Calu3 (cell line): Measurements from ENCODE around the gene PLEKHA5. TPM values are rescaled to one million over a fixed set of nuclear protein-coding genes. Genes with fewer than 3 reads are reported as not detected.

ENCODE experiments used
- BruUV-seq: library from RNA; stranded (reverse); fragments of 400-500 nt; replicated peaks from 2 replicates; lab custom pipeline; 2021; lab: Mats Ljungman, UMichigan
- CTCF ChIA-PET: fragments of 300-600 bp; sonication (Branson Sonifier 250); formaldehyde crosslinking; loops from one replicate; lab custom pipeline; 2022; ENCODE audit warnings: antibody characterized with exemption; lab: Charles Lee
- DNase-seq: peaks from one replicate; pipeline ENCODE4 v3.0.0; 2022
- H3K27ac Mint-ChIP-seq: one replicate; pipeline ENCODE4 v1.8.0; 2022; ENCODE audit warnings: mixed read lengths; ENCODE audit not compliant: unreplicated experiment
- H3K27me3 Mint-ChIP-seq: one replicate; pipeline ENCODE4 v1.8.0; 2022; ENCODE audit warnings: mixed read lengths; ENCODE audit not compliant: unreplicated experiment
- H3K36me3 Mint-ChIP-seq: one replicate; pipeline ENCODE4 v1.8.0; 2022; ENCODE audit warnings: mild to moderate bottlenecking, moderate library complexity, mixed read lengths; ENCODE audit not compliant: insufficient read depth, unreplicated experiment
- H3K4me1 Mint-ChIP-seq: one replicate; pipeline ENCODE4 v1.8.0; 2022; ENCODE audit warnings: mild to moderate bottlenecking, low read depth, mixed read lengths; ENCODE audit not compliant: unreplicated experiment
- H3K4me3 Mint-ChIP-seq: one replicate; pipeline ENCODE4 v1.8.0; 2022; ENCODE audit warnings: mild to moderate bottlenecking, low read depth, moderate library complexity, mixed read lengths; ENCODE audit not compliant: unreplicated experiment
- H3K9me3 Mint-ChIP-seq: one replicate; pipeline ENCODE4 v1.8.0; 2022; ENCODE audit warnings: low read depth, mixed read lengths; ENCODE audit not compliant: unreplicated experiment
- CTCF ChIP-seq: fragments of 200-600 bp; IDR thresholded peaks from one replicate; pipeline ENCODE4 v1.8.0; 2022; ENCODE audit warnings: antibody characterized with exemption; ENCODE audit not compliant: unreplicated experiment
- intact Hi-C: fragments of 100-400 bp; cut with micrococcal nuclease; formaldehyde crosslinking; loops from one replicate; pipeline ENCODE4 v1.10.0; 2022; ENCODE audit not compliant: unreplicated experiment
- total RNA-seq: library from RNA; stranded (reverse); gene quantifications from 2 replicates; pipeline ENCODE4 v1.2.3, GENCODE V29; 2022

The PLEKHA5 gene
- total RNA-seq, 1 experiment from 2014 or later = 57.9 TPM

DNA sequence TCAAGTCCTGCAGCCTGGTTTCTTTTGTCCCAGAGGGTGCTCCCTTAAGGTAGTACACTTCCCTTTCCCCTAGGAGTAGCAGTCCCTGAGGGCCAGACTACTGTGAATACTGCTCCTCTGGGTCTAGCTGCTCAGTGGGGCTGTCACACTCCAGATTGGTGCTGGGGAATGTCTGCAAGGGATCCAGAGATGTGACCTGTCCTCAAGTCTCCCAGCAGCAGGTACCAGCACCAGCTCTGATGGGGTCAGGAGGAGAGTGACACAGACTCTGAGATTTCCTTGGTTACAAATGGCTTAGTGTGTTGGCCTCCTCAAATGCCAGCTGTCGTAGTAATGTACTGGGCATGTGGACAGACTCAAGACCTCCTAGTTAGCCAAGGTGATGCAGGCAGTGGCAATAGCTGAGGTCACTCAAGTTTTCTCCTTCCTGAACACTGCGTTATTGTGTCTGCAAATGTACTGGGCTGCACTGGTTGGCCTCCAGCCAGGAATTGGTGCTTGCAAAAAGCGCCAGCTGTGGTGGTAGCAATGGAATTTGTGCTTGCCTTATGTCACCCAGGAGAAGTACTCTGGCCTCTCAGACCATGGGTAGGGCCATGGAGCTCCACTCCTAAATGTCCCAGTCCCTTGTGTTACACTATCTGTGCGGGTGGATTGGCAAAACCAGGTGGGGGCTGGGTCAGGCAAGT, 273.4 kb downstream of the PLEKHA5 start:
- intact Hi-C loops = no loop called here
- H3K27ac Mint-ChIP-seq = peak overlapping the region; percentile 42
- CTCF ChIA-PET = interaction anchor here (1.0 kb wide), 1 partner anchor 21 kb away, joined by 3 read pairs; no protein-coding TSS in a partner anchor
- peaks cover 3% of the 10 kb centered on the region for H3K9me3 Mint-ChIP-seq
- H3K4me1 Mint-ChIP-seq = peaks cover 10% of the 10 kb centered on the region
- no peaks in the 10 kb centered on the region for H3K27me3 Mint-ChIP-seq
- H3K36me3 Mint-ChIP-seq = no peaks in the 10 kb centered on the region
- BruUV-seq = no TSS peak
- H3K4me3 Mint-ChIP-seq = no peak overlapping the region
- DNase-seq = peak; percentile 85
- TF ChIP-seq CTCF = no peak

GRCh38 chr12:19404242-19404880, 274.8 kb downstream of the PLEKHA5 start:
- intact Hi-C loops = no loop called here
- CTCF ChIA-PET = no interaction called here
- no peak for TF ChIP-seq CTCF
- Mint-ChIP-seq H3K27ac (no peak overlapping the region), H3K27me3 (no peaks in the 10 kb centered on the region), H3K9me3 (peaks cover 3% of the 10 kb centered on the region), H3K36me3 (no peaks in the 10 kb centered on the region), H3K4me1 (peaks cover 10% of the 10 kb centered on the region), H3K4me3 (no peak overlapping the region)
- no TSS peak for BruUV-seq
- DNase-seq = no peak

DNA sequence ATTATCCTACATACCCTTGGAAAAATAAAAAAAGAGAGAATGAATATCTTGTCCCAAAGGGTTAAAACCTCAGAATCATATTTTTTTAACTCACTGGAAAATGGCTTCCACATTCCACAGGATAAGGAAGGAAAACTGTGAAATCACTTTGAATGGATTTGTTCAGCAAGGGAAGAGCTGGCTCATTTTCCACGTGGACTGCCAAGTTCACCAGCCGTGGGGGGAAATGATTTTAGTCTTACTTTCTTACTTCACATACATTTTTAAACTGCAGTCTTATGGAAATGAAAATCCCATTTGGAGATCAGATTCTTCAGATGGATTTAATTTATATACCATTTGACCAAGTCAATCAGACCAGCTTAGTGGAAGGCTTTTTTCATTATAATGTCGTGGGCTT, 279.8 kb downstream of the PLEKHA5 start:
- CTCF ChIA-PET = no interaction called here
- Mint-ChIP-seq H3K27me3 (no peaks in the 10 kb centered on the region), H3K4me3 (no peak overlapping the region), H3K9me3 (no peaks in the 10 kb centered on the region), H3K4me1 (no peaks in the 10 kb centered on the region), H3K27ac (no peak overlapping the region), H3K36me3 (no peaks in the 10 kb centered on the region)
- TF ChIP-seq CTCF = no peak
- BruUV-seq = no TSS peak
- DNase-seq = no peak
- intact Hi-C loops = no loop called here

DNA sequence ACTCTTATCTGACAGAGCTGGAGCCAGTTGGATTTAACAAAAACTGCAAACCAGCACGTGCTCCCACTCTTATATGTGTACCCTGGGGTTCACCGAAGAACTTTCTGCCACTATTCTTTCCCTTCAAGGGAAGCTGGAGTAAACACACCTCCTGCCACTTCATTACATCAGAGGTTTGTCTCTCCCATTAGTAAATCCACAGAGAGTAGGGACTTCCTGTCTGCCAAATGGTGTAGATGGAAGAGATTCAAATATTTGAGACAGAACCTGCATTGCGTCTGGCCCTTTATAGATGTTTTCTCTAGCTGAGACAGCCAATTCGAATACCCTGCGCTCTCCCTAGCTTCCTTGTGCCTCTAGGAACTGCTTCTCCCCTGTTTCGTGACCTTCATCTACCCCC, 280.7 kb downstream of the PLEKHA5 start:
- Mint-ChIP-seq H3K4me1 (no peaks in the 10 kb centered on the region), H3K4me3 (no peak overlapping the region), H3K27ac (no peak overlapping the region), H3K36me3 (no peaks in the 10 kb centered on the region), H3K27me3 (no peaks in the 10 kb centered on the region), H3K9me3 (no peaks in the 10 kb centered on the region)
- intact Hi-C loops = no loop called here
- no TSS peak for BruUV-seq
- no peak for TF ChIP-seq CTCF
- DNase-seq = no peak
- CTCF ChIA-PET = no interaction called here
